B cell (primary cell): ENCODE data around the gene RFK.

ENCODE experiments used
- CTCF ChIP-seq: fragments of 200-600 bp; IDR thresholded peaks from one replicate; pipeline ENCODE4 v1.8.0; 2022; ENCODE audit warnings: antibody characterized with exemption, mild to moderate bottlenecking
- EZH2 ChIP-seq: IDR thresholded peaks from 2 replicates; pipeline ENCODE4 v1.6.1; 2012; ENCODE audit warnings: borderline replicate concordance, low read depth, mild to moderate bottlenecking, moderate library complexity, low read length; ENCODE audit not compliant: insufficient read depth, poor library complexity, severe bottlenecking

GRCh38 chr9:76371901-76372300 is 22.3 kb downstream of the RFK start:
- TF ChIP-seq CTCF (no peak), EZH2 (no peak)
